Neural cell (in vitro differentiated cells): ENCODE data around the gene ZFYVE28. TPM values are rescaled to one million over a fixed set of nuclear protein-coding genes. Genes with fewer than 3 reads are reported as not detected.

Experiments
- H2AFZ ChIP-seq: fragments of 200-600, 300-800 bp; sonication (generic), shearing (Covaris generic); 2 replicates; pipeline ENCODE4 v1.6.0; 2014; ENCODE audit warnings: low read depth, mild to moderate bottlenecking, antibody characterized with exemption, low read length, moderate library complexity
- H3F3A ChIP-seq: fragments of 200-600 bp; shearing (Covaris generic); 2 replicates; pipeline ENCODE4 v1.6.1; 2016; ENCODE audit warnings: mild to moderate bottlenecking, moderate library complexity, mixed read lengths, antibody characterized with exemption, low read length; ENCODE audit not compliant: insufficient read depth, poor library complexity, severe bottlenecking
- H3K27ac ChIP-seq: fragments of 200-600, 300-800 bp; sonication (generic), shearing (Covaris generic); 2 replicates; pipeline ENCODE4 v1.5.1; 2014; ENCODE audit warnings: mild to moderate bottlenecking, low read length, moderate library complexity
- H3K27me3 ChIP-seq: fragments of 300-800, 200-600 bp; sonication (generic), shearing (Covaris generic); 2 replicates; pipeline ENCODE4 v1.6.0; 2014; ENCODE audit warnings: mild to moderate bottlenecking, low read depth, low read length, moderate library complexity; ENCODE audit not compliant: insufficient read depth
- H3K36me3 ChIP-seq: fragments of 300-800, 200-600 bp; sonication (generic), shearing (Covaris generic); 2 replicates; pipeline ENCODE4 v1.5.1; 2014; ENCODE audit warnings: mild to moderate bottlenecking, antibody characterized with exemption, low read length, moderate library complexity; ENCODE audit not compliant: insufficient read depth
- H3K4me2 ChIP-seq: fragments of 300-800, 200-600 bp; sonication (generic), shearing (Covaris generic); 2 replicates; pipeline ENCODE4 v1.6.0; 2014; ENCODE audit warnings: mild to moderate bottlenecking, low read length
- H3K4me3 ChIP-seq: fragments of 300-800, 200-600 bp; sonication (generic), shearing (Covaris generic); 2 replicates; pipeline ENCODE4 v1.5.1; 2014; ENCODE audit warnings: mild to moderate bottlenecking, low read length, moderate library complexity
- H3K79me2 ChIP-seq: fragments of 200-600 bp; shearing (Covaris generic); replicated peaks from 2 replicates; pipeline ENCODE4 v1.6.0; 2014; ENCODE audit warnings: mild to moderate bottlenecking, low read length, moderate library complexity; ENCODE audit not compliant: insufficient read depth
- H3K9ac ChIP-seq: fragments of 300-800, 200-600 bp; sonication (generic), shearing (Covaris generic); 2 replicates; pipeline ENCODE4 v1.6.1; 2016; ENCODE audit warnings: mild to moderate bottlenecking, low read length, mixed read lengths
- H3K9me2 ChIP-seq: fragments of 200-600 bp; shearing (Covaris generic); 2 replicates; pipeline ENCODE4 v1.6.1; 2016; ENCODE audit warnings: mild to moderate bottlenecking, low read length, mixed read lengths; ENCODE audit not compliant: insufficient read depth
- H3K9me3 ChIP-seq: fragments of 200-600, 300-800 bp; sonication (generic), shearing (Covaris generic); 2 replicates; pipeline ENCODE4 v1.6.1; 2016; ENCODE audit warnings: mild to moderate bottlenecking, mixed run types, low read length, moderate library complexity, mixed read lengths
- H4K20me1 ChIP-seq: fragments of 200-600 bp; shearing (Covaris generic); 2 replicates; pipeline ENCODE4 v1.6.1; 2016; ENCODE audit warnings: mild to moderate bottlenecking, mixed run types; ENCODE audit not compliant: insufficient read depth
- CTCF ChIP-seq: fragments of 450-650 bp; IDR thresholded peaks from 2 replicates; pipeline ENCODE4 v1.5.1; 2014; ENCODE audit warnings: antibody characterized with exemption, mild to moderate bottlenecking, moderate library complexity; ENCODE audit not compliant: poor library complexity, severe bottlenecking
- EP300 ChIP-seq: fragments of 450-650 bp; conservative IDR thresholded peaks from 2 replicates; pipeline ENCODE4 v1.6.1; 2014; ENCODE audit warnings: antibody characterized with exemption, mild to moderate bottlenecking, moderate library complexity; ENCODE audit not compliant: poor library complexity, severe bottlenecking
- EZH2 ChIP-seq: fragments of 200-600, 300-800 bp; shearing (Covaris generic), sonication (generic); IDR thresholded peaks from 2 replicates; pipeline ENCODE4 v1.6.1; 2014; ENCODE audit warnings: antibody characterized with exemption, low read length, borderline replicate concordance, mild to moderate bottlenecking; ENCODE audit not compliant: insufficient read depth, poor library complexity, severe bottlenecking
- MXI1 ChIP-seq: fragments of 450-650 bp; conservative IDR thresholded peaks from 2 replicates; pipeline ENCODE4 v1.6.1; 2014; ENCODE audit warnings: antibody characterized with exemption, mild to moderate bottlenecking; ENCODE audit not compliant: poor library complexity, severe bottlenecking
- POLR2AphosphoS5 ChIP-seq: IDR thresholded peaks from 2 replicates; pipeline ENCODE4 v1.6.1; 2012
- RAD21 ChIP-seq: fragments of 450-650 bp; conservative IDR thresholded peaks from 2 replicates; pipeline ENCODE4 v1.6.1; 2014; ENCODE audit warnings: antibody characterized with exemption, mild to moderate bottlenecking, moderate library complexity
- REST ChIP-seq: IDR thresholded peaks from 2 replicates; pipeline ENCODE4 v1.6.1; 2012; ENCODE audit warnings: borderline replicate concordance
- SMC3 ChIP-seq: fragments of 450-650 bp; conservative IDR thresholded peaks from 2 replicates; pipeline ENCODE4 v1.6.1; 2014; ENCODE audit warnings: antibody characterized with exemption, mild to moderate bottlenecking, moderate library complexity; ENCODE audit not compliant: poor library complexity
- TAF1 ChIP-seq: IDR thresholded peaks from 2 replicates; pipeline ENCODE4 v1.6.1; 2012; ENCODE audit warnings: low read depth
- polyA plus RNA-seq: library from polyadenylated mRNA; depleted of rRNA; stranded (reverse); fragments of >200 nt; gene quantifications from 2 replicates; pipeline ENCODE4 v1.2.3, GENCODE V29; 2014

The ZFYVE28 gene
- polyA plus RNA-seq, 1 donor from 2014 or later: 2.4 TPM

- H3K27ac ChIP-seq: no peak overlapping the region
- no peaks in the 10 kb centered on the region for H3K36me3 ChIP-seq
- no peaks in the 10 kb centered on the region for H3K27me3 ChIP-seq
- H4K20me1 ChIP-seq: no peaks in the 10 kb centered on the region
- no peaks in the 10 kb centered on the region for H3K79me2 ChIP-seq
- H3K4me3 ChIP-seq: peak overlapping the region; percentile 52
- no peak overlapping the region for H2AFZ ChIP-seq
- H3F3A ChIP-seq: no peaks in the 10 kb centered on the region
- TF ChIP-seq CTCF: no peak
- TF ChIP-seq TAF1: no peak
- TF ChIP-seq EP300: no peak
- no peak for TF ChIP-seq EZH2
- no peak for TF ChIP-seq REST
- TF ChIP-seq SMC3: no peak
- no peak for TF ChIP-seq POLR2AphosphoS5
- TF ChIP-seq MXI1: no peak
- no peak for TF ChIP-seq RAD21
- peak overlapping the region; percentile 16 for H3K9ac ChIP-seq
- H3K4me2 ChIP-seq: peak overlapping the region; percentile 39
- no peaks in the 10 kb centered on the region for H3K9me3 ChIP-seq
- no peaks in the 10 kb centered on the region for H3K9me2 ChIP-seq
Observed at GRCh38 chr4:2401610-2401983, 16.8 kb downstream of the ZFYVE28 start.

- Histone ChIP-seq H3K79me2 (no peaks in the 10 kb centered on the region), H3K4me2 (no peak overlapping the region), H4K20me1 (no peaks in the 10 kb centered on the region), H3K9me3 (no peaks in the 10 kb centered on the region), H3K9me2 (no peaks in the 10 kb centered on the region), H3K27me3 (no peaks in the 10 kb centered on the region), H3K4me3 (no peak overlapping the region), H3K9ac (no peak overlapping the region), H2AFZ (no peak overlapping the region), H3K36me3 (no peaks in the 10 kb centered on the region), H3F3A (no peaks in the 10 kb centered on the region), H3K27ac (no peak overlapping the region)
- TF ChIP-seq RAD21 (no peak), SMC3 (no peak), POLR2AphosphoS5 (no peak), EZH2 (no peak), TAF1 (no peak), EP300 (no peak), REST (no peak), CTCF (no peak)
Observed at GRCh38 chr4:2400841-2401609, 17.4 kb downstream of the ZFYVE28 start.
